Activated T-cell treated with anti-CD3 and anti-CD28 coated beads, Interleukin-2, amount 50 U/mL, for 72 hours (primary cell): ENCODE data around the gene FHL1. TPM values are rescaled to one million over a fixed set of nuclear protein-coding genes. Genes with fewer than 3 reads are reported as not detected.

ENCODE experiments used
- ATAC-seq, 2 donors: fragments of 150-1000 bp; cut with Tn5 transposase; replicated peaks in 1 of 2; 2 replicates each; pipeline ENCODE4 v1.10.0; 2021; ENCODE audit warnings: moderate library complexity in 2 of 2, mild to moderate bottlenecking in 1 of 2
- DNase-seq, 2 donors: peaks; one replicate each; pipeline ENCODE4 v3.0.0; 2021 to 2022; ENCODE audit warnings: mixed read lengths in 1 of 2
- H3K27ac Mint-ChIP-seq: one replicate; pipeline ENCODE4 v1.8.0; 2022; ENCODE audit warnings: mild to moderate bottlenecking, moderate library complexity, mixed read lengths
- H3K27me3 Mint-ChIP-seq: one replicate; pipeline ENCODE4 v1.8.0; 2022; ENCODE audit warnings: low read depth, mixed read lengths
- H3K36me3 Mint-ChIP-seq, 2 donors: one replicate each; pipeline ENCODE4 v1.8.0; 2022; ENCODE audit warnings: mixed read lengths in 2 of 2, mild to moderate bottlenecking in 1 of 2; ENCODE audit not compliant: insufficient read depth in 2 of 2
- H3K4me1 Mint-ChIP-seq: one replicate; pipeline ENCODE4 v1.8.0; 2022; ENCODE audit warnings: low read depth, mixed read lengths
- H3K4me3 Mint-ChIP-seq, 2 donors: one replicate each; pipeline ENCODE4 v1.8.0; 2022; ENCODE audit warnings: mild to moderate bottlenecking in 2 of 2, mixed read lengths in 2 of 2, moderate library complexity in 2 of 2
- H3K9me3 Mint-ChIP-seq, 2 donors: one replicate each; pipeline ENCODE4 v1.8.0; 2022; ENCODE audit warnings: mixed read lengths in 2 of 2
- total RNA-seq, 2 donors: library from RNA; stranded (reverse); gene quantifications; one replicate each; pipeline ENCODE4 v1.2.3, GENCODE V29; 2022

Gene FHL1
- total RNA-seq, 2 donors from 2014 or later = 15.7 to 18.7 TPM

GRCh38 chrX:136183172-136183571, 35.8 kb downstream of the FHL1 start:
- H3K27me3 Mint-ChIP-seq = peaks cover 8% of the 10 kb centered on the region
- ATAC-seq (no peak), DNase-seq (no peak)
- H3K36me3 Mint-ChIP-seq = no peaks in the 10 kb centered on the region
- H3K9me3 Mint-ChIP-seq = no peaks in the 10 kb centered on the region
- no peak overlapping the region for H3K27ac Mint-ChIP-seq
- no peak overlapping the region for H3K4me3 Mint-ChIP-seq
- no peaks in the 10 kb centered on the region for H3K4me1 Mint-ChIP-seq

- no peaks in the 10 kb centered on the region for H3K9me3 Mint-ChIP-seq
- ATAC-seq = no peak
- no peaks in the 10 kb centered on the region for H3K4me1 Mint-ChIP-seq
- peaks cover 8% of the 10 kb centered on the region for H3K27me3 Mint-ChIP-seq
- no peak for DNase-seq
- H3K36me3 Mint-ChIP-seq = no peaks in the 10 kb centered on the region
- H3K4me3 Mint-ChIP-seq = no peak overlapping the region
- H3K27ac Mint-ChIP-seq = no peak overlapping the region
These were observed 36.6 kb downstream of the FHL1 start for GRCh38 chrX:136183917-136184316.

GRCh38 chrX:136185401-136186022, 38.2 kb downstream of the FHL1 start:
- H3K4me3 Mint-ChIP-seq = no peak overlapping the region
- peaks cover 11% of the 10 kb centered on the region for H3K27me3 Mint-ChIP-seq
- DNase-seq (no peak), ATAC-seq (no peak)
- H3K27ac Mint-ChIP-seq = no peak overlapping the region
- no peaks in the 10 kb centered on the region for H3K9me3 Mint-ChIP-seq
- H3K4me1 Mint-ChIP-seq = no peaks in the 10 kb centered on the region
- no peaks in the 10 kb centered on the region for H3K36me3 Mint-ChIP-seq

GRCh38 chrX:136186023-136186413, 38.7 kb downstream of the FHL1 start:
- no peak for ATAC-seq
- Mint-ChIP-seq H3K27me3 (peaks cover 12% of the 10 kb centered on the region), H3K4me1 (no peaks in the 10 kb centered on the region), H3K27ac (no peak overlapping the region), H3K4me3 (no peak overlapping the region), H3K9me3 (no peaks in the 10 kb centered on the region), H3K36me3 (no peaks in the 10 kb centered on the region)
- DNase-seq = no peak

GRCh38 chrX:136189222-136189621, 41.9 kb downstream of the FHL1 start:
- Mint-ChIP-seq H3K27ac (no peak overlapping the region), H3K36me3 (no peaks in the 10 kb centered on the region), H3K27me3 (peaks cover 28% of the 10 kb centered on the region), H3K4me3 (no peak overlapping the region), H3K4me1 (peaks cover 27% of the 10 kb centered on the region), H3K9me3 (no peaks in the 10 kb centered on the region)
- DNase-seq = no peak
- ATAC-seq = no peak

GRCh38 chrX:136190038-136190713, 42.8 kb downstream of the FHL1 start:
- Mint-ChIP-seq H3K4me1 (peaks cover 27% of the 10 kb centered on the region), H3K4me3 (no peak overlapping the region), H3K9me3 (no peaks in the 10 kb centered on the region), H3K27me3 (peaks cover 31% of the 10 kb centered on the region), H3K27ac (no peak overlapping the region), H3K36me3 (no peaks in the 10 kb centered on the region)
- ATAC-seq (no peak), DNase-seq (no peak)

- no peak for DNase-seq
- ATAC-seq = no peak
- Mint-ChIP-seq H3K4me1 (peaks cover 27% of the 10 kb centered on the region), H3K27ac (no peak overlapping the region), H3K27me3 (peaks cover 41% of the 10 kb centered on the region), H3K36me3 (no peaks in the 10 kb centered on the region), H3K4me3 (no peak overlapping the region), H3K9me3 (no peaks in the 10 kb centered on the region)
These were observed 43.8 kb downstream of the FHL1 start for GRCh38 chrX:136191171-136191570.

GRCh38 chrX:136192135-136192534, 44.8 kb downstream of the FHL1 start:
- peak overlapping the region in 1 of 2 donors; percentile 17 for H3K4me3 Mint-ChIP-seq

GRCh38 chrX:136192839-136193414, 45.6 kb downstream of the FHL1 start:
- Mint-ChIP-seq H3K27ac (peak overlapping the region; percentile 8), H3K36me3 (no peaks in the 10 kb centered on the region), H3K4me1 (peaks cover 27% of the 10 kb centered on the region), H3K27me3 (peaks cover 41% of the 10 kb centered on the region), H3K4me3 (peak overlapping the region in 1 of 2 donors; percentile 17), H3K9me3 (no peaks in the 10 kb centered on the region)
- ATAC-seq (no peak), DNase-seq (no peak)

More at GRCh38 chrX:136192135-136192534, 44.8 kb downstream of the FHL1 start:
- no peak for ATAC-seq
- no peaks in the 10 kb centered on the region for H3K9me3 Mint-ChIP-seq
- peak overlapping the region; percentile 8 for H3K27ac Mint-ChIP-seq
- peaks cover 41% of the 10 kb centered on the region for H3K27me3 Mint-ChIP-seq
- no peaks in the 10 kb centered on the region for H3K36me3 Mint-ChIP-seq
- DNase-seq = no peak
- peaks cover 27% of the 10 kb centered on the region for H3K4me1 Mint-ChIP-seq

- H3K9me3 Mint-ChIP-seq = no peaks in the 10 kb centered on the region
- H3K4me3 Mint-ChIP-seq = peak overlapping the region; percentile 3 to 23
- no peaks in the 10 kb centered on the region for H3K36me3 Mint-ChIP-seq
- ATAC-seq (no peak), DNase-seq (no peak)
- H3K27ac Mint-ChIP-seq = peak overlapping the region; percentile 29
- H3K27me3 Mint-ChIP-seq = peaks cover 50% of the 10 kb centered on the region
- peaks cover 27% of the 10 kb centered on the region for H3K4me1 Mint-ChIP-seq
These were observed 46.4 kb downstream of the FHL1 start for GRCh38 chrX:136193771-136194170.

GRCh38 chrX:136194536-136194935, 47.2 kb downstream of the FHL1 start:
- ATAC-seq (no peak), DNase-seq (no peak)
- Mint-ChIP-seq H3K27ac (no peak overlapping the region), H3K27me3 (peaks cover 48% of the 10 kb centered on the region), H3K4me1 (peaks cover 27% of the 10 kb centered on the region), H3K4me3 (no peak overlapping the region), H3K36me3 (no peaks in the 10 kb centered on the region), H3K9me3 (no peaks in the 10 kb centered on the region)

GRCh38 chrX:136195247-136195646, 47.9 kb downstream of the FHL1 start:
- no peaks in the 10 kb centered on the region for H3K9me3 Mint-ChIP-seq
- DNase-seq (no peak), ATAC-seq (no peak)
- peaks cover 43% of the 10 kb centered on the region for H3K27me3 Mint-ChIP-seq
- no peak overlapping the region for H3K4me3 Mint-ChIP-seq
- H3K27ac Mint-ChIP-seq = no peak overlapping the region
- H3K36me3 Mint-ChIP-seq = no peaks in the 10 kb centered on the region
- H3K4me1 Mint-ChIP-seq = peaks cover 27% of the 10 kb centered on the region

GRCh38 chrX:136196691-136197155, 49.4 kb downstream of the FHL1 start:
- Mint-ChIP-seq H3K4me3 (no peak overlapping the region), H3K27ac (no peak overlapping the region), H3K27me3 (peaks cover 39% of the 10 kb centered on the region), H3K9me3 (no peaks in the 10 kb centered on the region), H3K36me3 (no peaks in the 10 kb centered on the region), H3K4me1 (peaks cover 22% of the 10 kb centered on the region)
- DNase-seq (no peak), ATAC-seq (no peak)
